ENCODE data around the gene LRRFIP1.
A peak's percentile ranks its signal among the peaks of the same experiment; 100 is the strongest.

LRRFIP1 gene

DNA sequence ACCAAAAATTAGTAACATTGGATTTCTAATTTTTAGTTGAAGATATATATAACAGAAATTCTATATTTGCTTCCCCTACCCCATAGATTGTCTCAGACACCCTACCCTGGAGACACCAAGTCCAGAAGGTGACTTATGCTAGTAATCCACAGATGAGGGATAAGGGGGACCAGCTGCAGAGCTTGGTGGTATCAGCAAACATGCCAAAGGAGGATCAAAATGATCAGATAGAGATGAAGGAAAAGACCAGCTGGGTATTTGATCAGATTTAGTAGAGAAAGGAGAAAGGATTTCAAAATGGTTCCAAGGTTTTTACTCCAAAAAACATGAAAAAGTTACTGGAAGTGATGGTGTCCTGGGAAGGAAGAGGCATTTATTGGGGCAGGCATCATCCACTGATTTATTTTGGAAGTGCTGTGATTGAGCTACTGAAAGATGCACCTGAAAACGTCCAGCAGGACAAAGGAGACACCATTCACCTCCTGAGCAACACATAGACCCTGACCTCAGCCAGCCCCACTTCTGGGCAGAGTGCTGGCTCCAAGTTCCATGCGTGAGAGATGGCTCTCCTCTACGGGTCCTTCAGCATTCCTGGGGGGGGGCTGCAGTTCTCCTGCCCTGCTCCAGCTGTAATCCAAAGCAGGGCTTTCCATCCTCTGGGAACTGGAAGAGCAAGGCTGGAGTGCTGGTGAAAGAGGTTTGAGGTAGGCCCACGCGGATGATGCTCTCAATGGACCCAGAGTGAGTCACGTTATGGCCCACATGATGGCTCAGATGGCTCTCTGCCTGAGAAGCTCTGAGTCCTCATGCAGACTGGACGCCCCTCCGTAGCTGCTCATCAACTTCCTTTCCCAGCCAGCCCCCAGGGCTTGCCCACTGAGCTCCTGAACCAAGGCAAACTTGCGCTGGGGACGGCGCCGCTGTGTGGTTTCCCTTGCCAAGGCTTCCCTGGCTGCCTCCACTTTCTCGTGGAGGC is 3.7 kb upstream of the LRRFIP1 start:
- DNase-seq = no peak

DNA sequence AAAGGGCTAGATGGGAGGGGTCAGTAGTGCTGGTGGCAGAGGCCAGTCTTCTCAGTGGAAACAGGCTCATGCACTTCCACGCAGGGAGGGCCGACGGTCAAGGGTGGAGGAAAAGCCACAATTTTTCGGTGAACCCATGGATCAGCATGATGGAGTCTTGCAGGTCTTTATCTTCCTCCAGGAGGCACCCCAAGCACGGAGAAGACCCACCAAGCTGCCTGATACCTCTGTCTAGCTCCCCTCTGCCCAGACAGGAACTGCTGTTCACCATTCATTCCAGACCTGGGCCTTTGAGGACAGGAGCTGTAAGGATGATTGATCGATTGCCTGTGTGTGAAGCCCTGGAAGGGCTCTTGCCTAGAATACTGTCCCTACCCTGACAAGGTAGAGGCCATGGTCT is 2.8 kb upstream of the LRRFIP1 start:
- no peak for DNase-seq

- no peak for DNase-seq
These were observed 2.1 kb upstream of the LRRFIP1 start for GRCh38 chr2:237625216-237625705.

DNA sequence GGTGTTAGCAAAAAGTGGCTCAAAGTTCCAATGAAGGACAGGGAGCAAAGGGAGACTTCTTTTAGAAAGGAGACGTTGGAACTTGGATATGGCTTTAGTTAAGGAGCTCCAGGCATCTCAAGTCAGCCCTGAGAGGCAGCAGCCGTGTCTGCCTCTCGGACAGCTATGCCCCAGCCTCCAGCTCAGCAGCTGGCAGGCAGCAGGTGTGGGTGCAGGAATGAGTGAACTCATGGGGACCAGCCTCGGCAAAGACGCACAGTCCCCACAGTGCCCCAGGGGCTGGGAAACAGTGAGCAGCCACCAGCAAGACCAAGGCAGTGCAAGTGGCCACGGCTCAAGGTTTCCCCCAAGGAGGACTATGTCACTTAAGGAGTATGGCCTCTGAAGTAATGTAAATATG is 1.6 kb upstream of the LRRFIP1 start:
- no peak for DNase-seq

DNA sequence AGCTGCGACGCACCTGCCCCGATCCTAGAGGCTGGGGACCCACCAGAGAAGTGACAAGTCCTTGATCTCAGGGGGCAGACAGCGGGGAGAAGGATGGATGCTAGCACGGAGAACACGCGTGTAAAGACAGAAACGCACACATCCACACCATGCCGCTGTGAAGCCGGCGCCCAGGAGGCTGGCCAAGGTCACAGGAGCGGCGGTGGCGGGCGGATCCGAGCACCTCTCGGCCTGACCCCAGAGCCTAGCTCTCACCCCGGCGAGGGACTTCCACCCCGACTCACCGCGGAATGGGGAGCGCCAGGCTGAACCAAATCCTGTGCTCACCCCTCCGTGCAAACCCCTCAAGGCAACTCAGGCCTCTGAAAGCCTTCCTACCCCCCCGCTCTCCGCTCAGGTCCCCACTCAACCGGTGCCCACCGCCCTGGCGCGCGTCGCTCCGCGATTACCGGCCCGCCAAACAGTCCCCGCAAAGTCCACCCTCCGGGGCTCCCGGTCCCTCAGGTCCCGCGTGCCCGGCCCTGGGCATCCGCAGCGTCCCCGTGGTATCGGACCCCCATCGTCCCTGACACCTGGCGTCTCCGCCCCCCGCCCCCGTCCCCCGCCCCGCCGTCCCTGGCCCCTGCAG is 460 bp upstream of the LRRFIP1 start:
- peak; percentile 47 for DNase-seq

DNA sequence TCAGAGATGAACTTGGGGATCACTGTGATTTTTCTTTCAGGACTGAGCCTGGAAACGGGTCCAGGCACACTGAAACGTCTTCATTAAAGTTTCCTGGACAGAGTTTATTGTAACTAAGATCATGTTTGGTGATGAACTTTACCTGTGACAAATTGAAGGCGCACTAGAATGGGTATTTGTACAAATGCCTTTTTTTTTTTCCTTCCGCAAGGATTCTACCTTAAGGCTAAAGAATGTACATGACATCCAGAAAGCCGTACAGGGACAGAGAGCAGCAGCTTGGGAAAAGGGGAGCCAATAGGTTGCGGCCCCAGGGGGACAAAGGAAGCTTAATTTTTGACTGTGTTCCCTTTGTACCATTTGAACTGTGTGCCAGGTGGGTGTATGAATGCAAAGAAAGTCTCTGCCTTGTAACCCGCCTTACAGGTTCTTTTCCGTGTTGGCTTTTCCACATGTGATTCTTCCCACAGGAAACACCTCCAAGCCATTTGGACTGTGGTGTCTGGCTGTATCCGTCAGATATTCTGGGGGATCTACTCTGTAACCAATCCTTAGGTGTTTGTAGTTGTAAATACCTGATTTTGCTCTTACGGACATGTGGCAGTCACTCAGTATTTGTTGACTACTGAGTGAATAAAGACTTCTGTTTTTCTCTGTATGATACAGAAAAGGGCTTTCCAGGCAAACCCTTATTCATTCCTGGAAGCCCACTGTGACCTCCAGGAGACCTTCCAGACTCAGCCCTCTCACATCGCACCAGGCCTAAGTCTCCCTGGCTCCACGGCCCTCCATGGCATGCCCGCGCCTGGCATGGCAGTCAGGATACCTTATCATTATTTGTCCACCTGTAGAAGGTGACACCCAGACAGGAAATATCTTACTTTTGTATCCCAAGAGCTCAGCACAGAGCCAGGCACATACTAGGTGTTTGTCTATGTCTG is 1.1 kb downstream of the LRRFIP1 start:
- no peak for DNase-seq

DNA sequence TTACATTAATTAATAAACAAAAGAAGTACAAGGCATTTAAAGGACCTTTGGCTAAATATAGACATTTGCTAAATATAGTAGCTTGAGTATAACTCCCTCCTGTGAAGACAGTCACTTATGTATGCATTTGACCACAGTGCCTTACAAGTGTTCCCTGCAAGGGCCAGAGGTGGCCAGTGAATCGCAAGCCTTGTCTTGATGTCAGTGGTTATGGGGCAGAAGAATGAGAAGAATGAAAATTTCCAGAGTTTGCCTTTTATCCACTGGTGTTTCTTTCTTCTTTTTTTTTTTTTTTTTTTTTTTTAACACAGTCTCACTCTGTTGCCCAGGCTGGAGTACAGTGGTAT is 1.8 kb downstream of the LRRFIP1 start:
- DNase-seq = no peak

DNA sequence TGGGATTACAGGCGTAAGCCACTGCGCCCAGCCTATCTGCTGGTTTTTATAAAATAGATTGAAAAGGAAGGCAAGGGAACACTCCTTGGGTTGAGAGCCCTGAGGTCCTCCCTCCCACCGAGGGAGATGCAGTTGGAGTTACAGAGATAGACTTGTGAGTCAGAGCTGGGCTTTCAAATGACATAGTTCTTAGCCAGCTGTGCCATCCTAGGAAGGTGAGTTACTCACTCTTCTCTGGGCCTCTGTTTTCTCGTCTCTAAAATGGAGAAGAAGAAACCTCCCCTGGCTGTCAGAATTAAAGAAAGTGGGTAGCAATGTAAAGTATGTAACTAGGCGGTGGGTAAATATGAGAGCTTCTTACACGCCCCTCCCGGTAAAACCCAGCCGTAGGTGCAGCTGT is 2.4 kb downstream of the LRRFIP1 start:
- no peak for DNase-seq

- DNase-seq = no peak
These were observed 3.0 kb downstream of the LRRFIP1 start for GRCh38 chr2:237630216-237631000.

GRCh38 chr2:237631007-237631785 is 3.8 kb downstream of the LRRFIP1 start:
- DNase-seq = no peak

DNA sequence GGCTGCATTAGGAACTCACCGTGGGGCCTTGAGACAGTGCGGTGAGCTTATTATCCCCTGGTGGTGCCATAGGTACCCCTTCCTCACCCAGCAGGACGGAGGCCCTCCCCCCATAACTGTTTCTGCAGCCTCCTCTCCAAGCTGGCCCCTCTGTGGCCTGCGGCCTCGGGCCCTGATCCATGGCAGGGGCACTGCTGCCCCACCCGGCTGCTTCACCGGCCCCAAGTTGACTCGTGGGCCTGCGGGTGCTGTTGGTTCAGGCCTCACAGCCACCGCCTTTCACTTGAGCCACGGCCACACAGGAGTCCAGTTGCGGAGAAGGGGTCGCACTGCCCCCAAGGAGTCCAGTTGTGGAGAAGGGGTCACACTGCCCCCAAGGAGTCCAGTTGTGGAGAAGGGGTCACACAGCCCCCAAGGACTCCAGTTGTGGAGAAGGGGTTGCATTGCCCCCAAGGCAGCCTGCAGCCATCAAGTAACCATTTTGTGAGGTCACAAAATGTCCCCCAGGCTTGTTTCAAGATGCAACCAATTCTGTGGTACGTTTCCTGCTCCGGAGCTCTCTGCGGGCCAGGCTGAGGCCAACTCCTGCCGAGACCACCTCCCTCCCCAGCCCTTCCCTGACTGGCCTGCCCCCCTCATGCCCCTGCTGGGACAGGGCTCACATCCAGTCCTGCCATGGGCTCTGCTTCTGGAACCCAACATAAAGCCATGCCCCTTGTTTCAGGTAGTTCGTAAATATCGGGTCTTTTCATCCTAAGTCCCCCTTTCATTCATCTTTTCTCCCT is 4.6 kb downstream of the LRRFIP1 start:
- no peak for DNase-seq

GRCh38 chr2:237633061-237633561 is 5.7 kb downstream of the LRRFIP1 start:
- no peak for DNase-seq

DNA sequence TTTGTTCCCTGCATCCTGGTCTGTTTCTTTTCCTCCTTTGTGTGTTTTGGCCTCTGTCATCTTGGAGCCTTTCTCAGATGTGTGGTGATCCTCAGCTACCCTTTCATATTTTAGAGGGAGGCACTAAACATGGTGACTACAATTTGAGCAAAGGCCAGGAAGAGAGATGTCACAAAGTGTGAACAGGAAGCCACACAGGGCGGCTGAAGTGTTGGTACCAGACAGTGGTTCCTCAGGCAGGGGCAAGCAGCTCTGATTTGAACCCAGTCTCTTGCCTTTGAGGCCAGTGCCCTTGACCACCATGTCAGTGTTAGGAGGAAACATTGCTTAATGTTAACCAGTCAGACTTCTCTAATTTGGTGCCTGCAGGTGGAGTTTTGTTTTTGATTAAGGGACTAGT is 9.2 kb downstream of the LRRFIP1 start:
- DNase-seq = no peak

GRCh38 chr2:237637429-237638135 is 10.2 kb downstream of the LRRFIP1 start:
- DNase-seq = no peak

DNA sequence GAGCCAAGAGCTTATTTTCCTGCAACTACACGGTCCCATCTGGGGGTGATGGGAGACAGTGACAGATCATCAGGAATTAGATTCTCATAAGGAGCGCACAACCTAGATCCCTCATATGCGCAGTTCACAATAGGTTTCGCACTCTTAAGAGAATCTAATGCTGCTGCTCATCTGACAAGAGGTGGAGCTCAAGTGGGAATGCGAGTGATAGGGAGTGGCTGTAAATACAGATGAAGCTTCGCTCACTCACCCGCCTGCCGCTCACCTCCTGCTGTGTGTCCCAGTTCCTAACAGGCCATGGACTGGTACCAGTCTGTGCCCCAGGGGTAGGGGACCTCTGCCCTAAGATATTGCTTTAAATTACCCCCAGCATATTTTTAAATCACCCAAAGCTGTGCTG is 10.8 kb downstream of the LRRFIP1 start:
- DNase-seq = no peak

DNA sequence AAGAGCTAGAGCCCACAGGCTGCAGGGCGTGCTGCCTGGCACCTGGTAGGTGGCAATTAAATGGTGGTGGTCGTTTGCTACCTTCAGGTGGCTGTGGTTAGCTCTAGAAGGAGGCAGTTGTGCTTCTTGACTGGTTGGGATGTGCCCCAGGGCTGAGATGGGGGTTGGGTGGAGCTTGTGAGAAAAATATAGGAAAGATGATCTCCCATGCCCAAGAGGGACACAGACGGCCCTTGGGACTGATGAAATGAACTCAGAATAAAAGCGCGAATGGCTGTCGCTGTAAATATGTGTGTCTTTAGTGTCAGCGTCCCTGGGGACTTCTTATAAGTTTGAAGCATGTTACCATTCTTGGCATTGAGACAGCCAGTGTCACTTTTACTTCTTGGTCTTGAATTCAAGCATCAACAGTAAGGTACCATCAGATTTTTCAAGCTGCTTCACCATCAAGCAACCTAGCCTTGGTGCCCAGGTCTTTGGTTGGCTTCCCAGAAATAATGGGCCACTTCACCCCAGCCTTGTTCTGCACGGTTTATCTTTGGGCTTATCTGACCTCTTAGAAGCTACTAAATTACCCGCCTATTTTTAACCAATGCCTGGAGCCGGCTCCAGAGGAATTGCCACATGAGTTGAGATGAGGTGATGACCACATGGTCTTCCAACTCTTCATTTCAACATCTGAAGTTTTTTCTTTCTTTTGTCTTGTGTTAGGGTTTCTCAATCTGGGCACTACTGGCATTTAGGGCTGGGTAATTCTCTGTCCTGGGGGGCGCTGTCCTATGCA is 11.9 kb downstream of the LRRFIP1 start:
- no peak for DNase-seq

DNA sequence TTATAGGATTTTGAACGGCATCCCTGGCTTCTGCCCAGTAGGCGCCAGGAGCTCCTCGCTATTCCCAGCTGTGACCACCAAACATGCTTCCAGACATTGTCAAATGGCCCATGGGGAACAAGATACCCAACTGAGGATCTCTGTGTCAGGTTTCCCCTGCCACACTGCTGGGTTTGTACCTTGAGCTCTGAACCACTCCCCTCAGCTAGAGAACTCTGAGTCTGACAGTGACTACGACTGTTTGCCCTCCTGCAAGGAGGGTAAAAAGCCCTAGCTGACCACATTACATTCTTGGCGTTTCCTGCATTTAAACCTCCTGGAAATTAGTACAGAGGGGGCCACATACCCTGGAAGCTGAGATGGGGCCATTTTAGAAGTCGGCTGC is 12.4 kb downstream of the LRRFIP1 start:
- DNase-seq = no peak

GRCh38 chr2:237640493-237640998 is 13.2 kb downstream of the LRRFIP1 start:
- no peak for DNase-seq
